ENCODE results near the gene TMEM106B. TPM values are rescaled to one million over a fixed set of nuclear protein-coding genes. Genes with fewer than 3 reads are reported as not detected.

The TMEM106B gene
- total RNA-seq, 1 experiment from 2014 or later, result 27.3 TPM

GRCh38 chr7:12244694-12245093, 33.6 kb downstream of the TMEM106B start:
- Mint-ChIP-seq H3K4me1 (no peaks in the 10 kb centered on the region), H3K27ac (no peak overlapping the region), H3K4me3 (no peak overlapping the region), H3K36me3 (no peaks in the 10 kb centered on the region), H3K27me3 (ENCODE audit: low read depth) (no peaks in the 10 kb centered on the region), H3K9me3 (peaks cover 6% of the 10 kb centered on the region)
- DNase-seq (ENCODE audit: low spot score) (no peak), ATAC-seq (no peak)
- TF ChIP-seq CTCF (IDR thresholded peaks at IDR 0.05) (no peak), ZNF263 (CRISPR knock-in tag; IDR thresholded peaks at IDR 0.05; ENCODE audit: low read depth) (no peak), FOXJ3 (CRISPR knock-in tag; IDR thresholded peaks at IDR 0.05; ENCODE audit: borderline replicate concordance) (no peak), ZNF317 (CRISPR knock-in tag; IDR thresholded peaks at IDR 0.05; ENCODE audit: borderline replicate concordance, low read depth) (no peak), KAT7 (CRISPR knock-in tag; IDR thresholded peaks at IDR 0.05; ENCODE audit: borderline replicate concordance) (no peak), CREB1 (CRISPR knock-in tag; IDR thresholded peaks at IDR 0.05) (no peak), NR1H2 (CRISPR knock-in tag; IDR thresholded peaks at IDR 0.05) (no peak), AR (CRISPR knock-in tag; IDR thresholded peaks at IDR 0.05) (no peak), ESRRA (CRISPR knock-in tag; IDR thresholded peaks at IDR 0.05; ENCODE audit: borderline replicate concordance) (no peak), TCF7 (CRISPR knock-in tag; IDR thresholded peaks at IDR 0.05; ENCODE audit: low read depth) (no peak), PRDM15 (CRISPR knock-in tag; IDR thresholded peaks at IDR 0.05) (no peak), MLX (CRISPR knock-in tag; IDR thresholded peaks at IDR 0.05) (no peak), FOXP1 (CRISPR knock-in tag; IDR thresholded peaks at IDR 0.05; ENCODE audit: borderline replicate concordance) (no peak), ARID4B (CRISPR knock-in tag; IDR thresholded peaks at IDR 0.05; ENCODE audit: borderline replicate concordance) (no peak), STAT6 (CRISPR knock-in tag; conservative IDR thresholded peaks at IDR 0.05; ENCODE audit: low read depth) (no peak), JAZF1 (CRISPR knock-in tag; IDR thresholded peaks at IDR 0.05) (no peak), NFATC4 (CRISPR knock-in tag; IDR thresholded peaks at IDR 0.05) (no peak), ELF4 (CRISPR knock-in tag; IDR thresholded peaks at IDR 0.05; ENCODE audit: low read depth) (no peak), RORB (CRISPR knock-in tag; IDR thresholded peaks at IDR 0.05) (no peak)
- ChIA-PET CTCF (interaction anchor here (0.6 to 1.2 kb wide), 13 partner anchors 26 to 408 kb away, joined by 3 to 5 read pairs (median 3); partner anchors contain the start of gene TMEM106B), POLR2A (no interaction called here)

Data from WTC11 (cell line).